B cell (primary cell): ENCODE data around the gene IPO13. TPM values are rescaled to one million over a fixed set of nuclear protein-coding genes. Genes with fewer than 3 reads are reported as not detected.

Experiments used
- ATAC-seq: fragments of 200-7000 bp; cut with Tn5 transposase; one replicate; pipeline ENCODE4 v1.10.0; 2021; ENCODE audit warnings: low read depth, mild to moderate bottlenecking, moderate number of reproducible peaks, moderate library complexity
- CTCF ChIA-PET: fragments of 350-600 bp; sonication (Branson Sonifier 250); formaldehyde crosslinking; loops from one replicate; lab custom pipeline; 2021; ENCODE audit warnings: antibody characterized with exemption, inconsistent platforms; lab: Charles Lee
- POLR2A ChIA-PET: fragments of 350-600 bp; sonication (Branson Sonifier 250); formaldehyde crosslinking; loops from one replicate; lab custom pipeline; 2021; ENCODE audit warnings: antibody characterized with exemption; lab: Charles Lee
- DNase-seq: peaks from one replicate; pipeline ENCODE4 v3.0.0; 2013
- H2AFZ ChIP-seq: 2 replicates; pipeline ENCODE4 v1.6.1; 2012; ENCODE audit warnings: mild to moderate bottlenecking, low read depth, low read length; ENCODE audit not compliant: insufficient read depth, poor library complexity, severe bottlenecking
- H3K27ac ChIP-seq, 2 donors: 1 replicate in 1 of 2; 2 replicates in 1 of 2; pipeline ENCODE4 v1.5.1; 2012 to 2013; ENCODE audit warnings: low read length in 2 of 2, mild to moderate bottlenecking in 2 of 2, moderate library complexity in 1 of 2
- H3K27me3 ChIP-seq, 4 experiments: fragments of 200-600 bp in 1 of 4; sonication (generic) in 1 of 4; replicated peaks in 1 of 4; 1 replicate in 2 of 4; 2 replicates in 2 of 4; pipeline versions ENCODE4 v1.6.1 to v1.7.0; 2013 to 2016; ENCODE audit warnings: low read length in 3 of 4, mild to moderate bottlenecking in 2 of 4, mixed read lengths in 1 of 4, moderate library complexity in 1 of 4; ENCODE audit not compliant: insufficient read depth in 4 of 4, control insufficient read depth in 3 of 4; ENCODE audit errors: control extremely low read depth in 1 of 4
- H3K36me3 ChIP-seq, 2 experiments: replicated peaks in 1 of 2; 1 replicate in 1 of 2; 2 replicates in 1 of 2; pipeline versions ENCODE4 v1.6.1 to v1.7.1; 2013; ENCODE audit warnings: low read length in 1 of 2; ENCODE audit not compliant: insufficient read depth in 2 of 2, control insufficient read depth in 1 of 2; ENCODE audit errors: control extremely low read depth in 1 of 2, extremely low read depth in 1 of 2
- H3K4me1 ChIP-seq, 2 donors: fragments of 200-600 bp in 1 of 2; sonication (generic) in 1 of 2; 1 replicate in 1 of 2; 2 replicates in 1 of 2; pipeline versions ENCODE4 v1.5.1 to v1.6.1; 2013 to 2017; ENCODE audit warnings: low read length in 2 of 2; ENCODE audit not compliant: control insufficient read depth in 2 of 2, insufficient read depth in 2 of 2
- H3K4me2 ChIP-seq: replicated peaks from 2 replicates; pipeline ENCODE3; 2012; ENCODE audit warnings: mild to moderate bottlenecking, low read depth, low read length; ENCODE audit not compliant: poor library complexity, severe bottlenecking
- H3K4me3 ChIP-seq, 5 experiments: fragments of 200-600 bp in 1 of 5; sonication (generic) in 1 of 5; 1 replicate in 3 of 5; 2 replicates in 2 of 5; pipeline versions ENCODE4 v1.5.1 to v1.7.0; 2011 to 2016; ENCODE audit warnings: low read length in 4 of 5, mild to moderate bottlenecking in 4 of 5, low read depth in 2 of 5, control low read depth in 1 of 5, moderate library complexity in 1 of 5; ENCODE audit not compliant: insufficient read depth in 1 of 5; ENCODE audit errors: control extremely low read depth in 1 of 5, extremely low read depth in 1 of 5
- H3K79me2 ChIP-seq: fragments of 200-600 bp; sonication (generic); one replicate; pipeline ENCODE4 v1.6.0; 2016; ENCODE audit warnings: low read length; ENCODE audit not compliant: control insufficient read depth, insufficient read depth
- H3K9ac ChIP-seq: fragments of 200-600 bp; sonication (generic); 2 replicates; pipeline ENCODE4 v1.6.1; 2017; ENCODE audit warnings: mild to moderate bottlenecking, low read length, moderate library complexity
- H3K9me3 ChIP-seq, 3 donors: one replicate each; pipeline versions ENCODE4 v1.6.1 to v1.7.1; 2013; ENCODE audit warnings: low read length in 2 of 3; ENCODE audit not compliant: control insufficient read depth in 2 of 3, insufficient read depth in 1 of 3; ENCODE audit errors: control extremely low read depth in 1 of 3
- H4K20me1 ChIP-seq: 2 replicates; pipeline ENCODE4 v1.6.0; 2012; ENCODE audit warnings: mild to moderate bottlenecking, low read length; ENCODE audit not compliant: insufficient read depth, control insufficient read depth, poor library complexity, severe bottlenecking
- H3K27ac Mint-ChIP-seq: one replicate; pipeline ENCODE4 v1.8.0; 2021; ENCODE audit warnings: mixed read lengths
- H3K27me3 Mint-ChIP-seq: one replicate; pipeline ENCODE4 v1.8.0; 2021; ENCODE audit warnings: mixed read lengths
- H3K4me1 Mint-ChIP-seq: one replicate; pipeline ENCODE4 v1.8.0; 2021; ENCODE audit warnings: mixed read lengths
- H3K4me3 Mint-ChIP-seq: one replicate; pipeline ENCODE4 v1.8.0; 2021; ENCODE audit warnings: mixed read lengths
- H3K9me3 Mint-ChIP-seq: one replicate; pipeline ENCODE4 v1.8.0; 2022; ENCODE audit warnings: mixed read lengths; ENCODE audit not compliant: insufficient read depth
- CTCF ChIP-seq: fragments of 200-600 bp; IDR thresholded peaks from one replicate; pipeline ENCODE4 v1.8.0; 2022; ENCODE audit warnings: antibody characterized with exemption, mild to moderate bottlenecking
- EZH2 ChIP-seq: IDR thresholded peaks from 2 replicates; pipeline ENCODE4 v1.6.1; 2012; ENCODE audit warnings: borderline replicate concordance, low read depth, mild to moderate bottlenecking, moderate library complexity, low read length; ENCODE audit not compliant: insufficient read depth, poor library complexity, severe bottlenecking
- WGBS: methylation state at CpG from one replicate; pipeline ENCODE4 v1.1.5; 2013; ENCODE audit warnings: missing lambda C conversion rate; ENCODE audit not compliant: insufficient coverage; 5-methylcytosine and 5-hydroxymethylcytosine counted together
- intact Hi-C: fragments of 100-400 bp; cut with micrococcal nuclease; formaldehyde crosslinking; loops from one replicate; pipeline ENCODE4 v1.10.0; 2022
- polyA plus RNA-seq: library from polyadenylated mRNA; depleted of rRNA; stranded (reverse); fragments of >200 nt; gene quantifications from 2 replicates; pipeline ENCODE4 v1.2.3, GENCODE V29; 2012
- total RNA-seq, 2 donors: library from RNA; stranded (reverse); fragments of 120-200 nt in 1 of 2; gene quantifications; 1 replicate in 1 of 2; 2 replicates in 1 of 2; pipeline versions ENCODE4 v1.2.3 to v1.2.4, GENCODE V29; 2013 to 2022

The IPO13 gene
- total and polyA plus RNA-seq, 2 donors (not counting 1 experiment from before 2014, with no cell fraction given): 18.7 to 19.7 TPM

- Mint-ChIP-seq H3K9me3 (no peaks in the 10 kb centered on the region), H3K4me3 (no peak overlapping the region), H3K4me1 (no peaks in the 10 kb centered on the region), H3K27me3 (no peaks in the 10 kb centered on the region), H3K27ac (no peak overlapping the region)
- Histone ChIP-seq H3K9ac (no peak overlapping the region), H3K9me3 (no peaks in the 10 kb centered on the region), H4K20me1 (no peaks in the 10 kb centered on the region), H3K4me2 (no peak overlapping the region), H2AFZ (no peak overlapping the region), H3K79me2 (no peaks in the 10 kb centered on the region), H3K4me3 (no peak overlapping the region), H3K27ac (no peak overlapping the region), H3K27me3 (no peaks in the 10 kb centered on the region), H3K36me3 (peaks cover 2 to 5% of the 10 kb centered on the region in 2 experiments), H3K4me1 (no peaks in the 10 kb centered on the region)
- DNase-seq (no peak), ATAC-seq (no peak)
- TF ChIP-seq CTCF: no peak
- no peak for TF ChIP-seq EZH2
- CTCF ChIA-PET: no interaction called here
- intact Hi-C loops: no loop called here
- WGBS: 81% methylated on average over 6 of the region's 7 CpGs
- POLR2A ChIA-PET: no interaction called here
Measured at GRCh38 chr1:43904660-43905551, 41.8 kb upstream of the IPO13 start.

GRCh38 chr1:43908226-43908625, 38.5 kb upstream of the IPO13 start:
- intact Hi-C loops: no loop called here
- no peaks in the 10 kb centered on the region for H3K9me3 Mint-ChIP-seq
- no peak for ATAC-seq
- Histone ChIP-seq H3K4me1 (no peaks in the 10 kb centered on the region), H3K9ac (no peak overlapping the region), H3K9me3 (no peaks in the 10 kb centered on the region), H3K27ac (no peak overlapping the region), H3K4me2 (no peak overlapping the region), H3K4me3 (no peak overlapping the region), H3K36me3 (peaks cover 3 to 5% of the 10 kb centered on the region in 2 experiments), H2AFZ (no peak overlapping the region), H3K27me3 (no peaks in the 10 kb centered on the region), H3K79me2 (no peaks in the 10 kb centered on the region), H4K20me1 (no peaks in the 10 kb centered on the region)
- POLR2A ChIA-PET: no interaction called here
- H3K4me1 Mint-ChIP-seq: no peaks in the 10 kb centered on the region
- no peak overlapping the region for H3K4me3 Mint-ChIP-seq
- H3K27ac Mint-ChIP-seq: no peak overlapping the region
- WGBS: 100% methylated on average over 1 of the region's 2 CpGs
- CTCF ChIA-PET: interaction anchor here (0.6 kb wide), 1 partner anchor 210 kb away, joined by 3 read pairs; no protein-coding TSS in a partner anchor
- no peaks in the 10 kb centered on the region for H3K27me3 Mint-ChIP-seq
- TF ChIP-seq CTCF (no peak), EZH2 (no peak)
- no peak for DNase-seq
